HG03565 (cell line): ENCODE results near the gene SCGB3A1.

Experiments used
- ATAC-seq: cut with Tn5 transposase; IDR thresholded peaks from one replicate; pipeline ENCODE4 v1.9.1; 2021; ENCODE audit warnings: mild to moderate bottlenecking, moderate library complexity; ENCODE audit not compliant: unreplicated experiment

The SCGB3A1 gene

DNA sequence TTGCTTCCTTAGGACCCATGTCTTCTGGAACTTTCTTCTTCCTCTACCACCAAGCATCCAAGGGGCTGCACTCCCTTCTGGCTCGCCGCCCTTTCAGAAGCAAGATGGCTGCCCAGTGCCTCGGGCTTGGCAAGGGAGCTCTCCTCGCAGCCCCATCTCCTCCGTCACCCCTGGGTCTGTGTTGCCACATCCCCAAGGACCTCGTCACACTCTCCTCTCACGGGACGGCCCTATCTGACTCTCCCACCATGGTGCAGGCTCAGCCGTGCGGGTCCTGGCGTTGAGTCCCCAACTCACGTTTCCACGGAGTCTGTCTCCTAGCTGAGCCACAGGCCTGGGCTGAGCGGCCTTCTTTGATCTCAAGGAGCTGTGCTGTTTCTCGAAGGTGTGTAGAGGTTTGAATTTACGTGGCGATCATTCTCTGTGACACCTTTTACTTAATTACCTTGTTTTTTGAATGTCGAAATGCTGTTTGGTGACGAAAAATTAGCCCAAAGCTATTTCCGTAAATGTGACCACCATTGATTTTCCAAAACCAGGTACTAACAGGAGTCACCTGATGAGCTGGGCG is 15.0 kb upstream of the SCGB3A1 start:
- no peak for ATAC-seq

DNA sequence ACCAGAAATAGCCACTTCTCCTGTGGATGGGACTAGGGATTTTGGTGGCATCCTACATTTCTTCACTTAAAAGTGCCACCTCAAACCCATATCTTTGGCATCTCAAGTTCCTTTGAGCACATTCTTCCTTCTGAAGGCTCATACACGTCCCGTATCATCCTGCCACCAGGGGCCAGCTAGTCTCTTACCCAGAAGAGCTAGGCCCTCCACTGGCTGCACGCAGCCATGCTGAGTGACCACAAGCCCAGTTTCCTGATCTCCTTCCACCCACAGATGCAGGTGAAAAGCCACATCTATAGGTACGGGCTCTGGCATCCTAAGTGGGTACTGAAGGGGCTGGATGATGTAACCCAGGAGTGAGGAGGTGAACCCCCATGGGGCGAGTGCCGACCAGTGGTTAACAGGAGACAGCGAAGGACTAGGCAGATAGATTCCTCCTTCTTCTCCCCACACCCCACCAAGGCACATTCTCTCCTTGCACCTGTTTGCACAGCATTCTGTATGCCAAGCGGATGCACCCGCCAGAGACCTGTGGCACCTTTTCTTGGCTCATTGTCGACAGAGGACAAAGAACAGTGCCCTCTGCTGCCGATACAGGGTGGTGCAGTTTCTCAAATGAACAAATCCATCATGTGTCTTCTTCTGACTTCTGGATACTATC is 14.4 kb upstream of the SCGB3A1 start:
- ATAC-seq, result no peak

DNA sequence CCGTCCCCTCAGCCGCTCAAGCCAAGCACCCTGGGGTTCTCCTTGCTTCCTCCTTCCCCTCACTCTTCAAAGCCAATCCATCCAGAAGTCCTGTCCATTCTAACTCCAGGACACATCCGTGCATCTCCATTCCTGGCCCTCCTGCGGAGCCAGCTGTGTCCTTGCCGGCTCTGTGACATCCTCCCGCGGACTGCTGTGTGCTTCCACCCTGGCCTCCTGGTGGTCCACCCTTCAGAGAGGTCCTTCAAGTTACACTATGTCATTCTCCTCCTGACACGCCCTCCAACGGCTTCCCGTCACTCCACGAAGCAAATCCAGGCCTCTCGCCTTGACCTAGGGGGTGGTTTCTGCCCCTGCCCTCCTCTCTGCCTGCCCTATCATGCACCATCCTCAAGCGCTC is 13.0 kb upstream of the SCGB3A1 start:
- no peak for ATAC-seq

DNA sequence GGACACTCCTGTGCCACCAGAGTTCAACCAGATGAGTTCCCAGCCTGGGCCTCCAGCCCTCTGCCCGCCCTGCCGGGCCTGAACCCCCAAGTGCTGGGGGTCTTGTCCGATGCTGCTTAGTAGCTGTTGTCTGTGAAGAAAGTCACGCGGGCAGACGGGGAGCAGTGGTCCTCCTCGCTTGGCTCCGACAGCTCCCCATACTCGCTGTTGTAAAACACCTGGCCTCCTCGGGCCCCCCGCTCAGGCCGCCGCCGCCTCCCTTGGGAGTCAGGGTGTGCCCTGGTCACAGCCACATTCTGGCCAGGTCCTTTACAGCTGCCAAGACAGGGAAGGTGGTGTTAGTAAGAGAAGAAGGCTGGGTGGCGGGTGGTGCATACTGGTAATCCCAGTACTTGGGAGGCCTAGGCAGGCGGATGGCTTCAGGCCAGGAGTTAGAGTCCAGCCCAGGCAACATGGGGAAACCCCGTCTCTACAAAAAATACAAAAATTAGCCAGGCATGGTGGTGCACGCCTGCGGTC is 11.8 kb upstream of the SCGB3A1 start:
- ATAC-seq, result no peak

DNA sequence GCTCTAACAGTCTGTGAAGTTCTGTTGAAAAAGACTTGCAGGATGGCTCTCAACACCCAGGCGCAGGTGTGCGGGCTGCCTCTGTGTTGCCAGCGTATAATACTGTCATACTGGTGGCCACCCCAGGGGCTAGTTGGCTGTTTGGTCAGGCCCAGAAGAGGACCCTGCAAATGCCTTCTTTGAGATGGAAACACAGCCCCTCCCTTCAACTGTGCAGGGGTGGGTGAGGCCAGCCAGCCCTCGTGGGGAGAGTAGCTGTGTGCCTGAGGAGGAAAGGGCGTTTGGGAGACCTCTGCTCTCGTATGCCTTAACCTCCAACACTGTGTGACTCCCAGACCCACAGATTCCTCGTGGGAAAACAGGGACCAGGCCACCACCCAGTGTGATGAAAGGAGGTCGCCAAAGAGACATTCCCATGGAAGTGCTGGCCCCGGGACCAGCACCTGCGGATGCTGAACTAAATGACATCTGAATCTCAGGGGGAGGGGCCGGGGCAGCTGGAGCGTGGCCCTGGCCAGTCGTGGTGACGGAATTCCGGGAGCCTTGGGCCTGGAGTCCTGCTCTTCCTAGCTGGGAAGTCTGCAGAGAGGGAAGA is 11.3 kb upstream of the SCGB3A1 start:
- no peak for ATAC-seq

DNA sequence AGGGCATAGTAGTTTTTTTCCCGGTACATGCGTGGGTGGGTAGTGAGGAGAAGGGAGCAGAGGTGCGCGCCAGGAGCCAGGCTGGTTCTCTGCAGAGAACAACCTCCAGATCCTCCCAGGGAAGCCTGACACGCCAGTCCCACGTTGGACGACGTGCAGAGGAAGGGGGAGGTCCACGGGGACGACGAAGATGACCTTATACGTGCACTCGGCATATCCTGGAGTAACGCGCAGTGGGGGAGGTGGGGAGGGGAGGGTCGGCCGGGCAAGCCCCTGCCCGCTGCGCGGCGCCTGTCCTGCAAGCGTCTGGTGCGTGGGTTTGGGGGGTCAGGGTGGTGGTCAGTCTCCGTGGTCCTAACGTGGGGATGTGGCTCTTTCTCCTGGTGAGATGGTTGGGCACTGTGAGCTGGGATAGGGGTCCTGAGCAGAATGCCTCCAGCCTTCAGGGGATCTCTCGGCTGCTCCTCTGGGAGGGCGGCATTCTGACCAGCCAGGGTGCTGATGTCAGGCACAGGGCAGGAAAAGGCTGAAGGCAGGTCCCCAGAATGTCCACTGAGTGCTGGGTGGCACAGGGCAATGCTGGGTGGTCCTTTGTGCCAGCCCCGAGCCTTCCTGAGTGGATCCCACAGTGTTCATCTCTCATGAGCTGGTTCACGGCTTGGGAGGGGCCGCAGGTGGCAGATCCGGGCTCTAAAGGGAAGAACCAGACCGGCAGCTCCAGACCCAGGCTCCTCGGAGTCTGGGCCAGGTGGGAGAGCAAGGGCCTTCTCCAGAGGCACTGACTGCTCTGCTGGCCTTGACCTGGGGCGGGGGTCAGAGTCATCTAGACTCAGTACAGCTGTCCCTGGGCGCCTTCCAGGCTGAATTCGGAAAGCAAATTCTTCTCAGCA is 10.5 kb upstream of the SCGB3A1 start:
- no peak for ATAC-seq

DNA sequence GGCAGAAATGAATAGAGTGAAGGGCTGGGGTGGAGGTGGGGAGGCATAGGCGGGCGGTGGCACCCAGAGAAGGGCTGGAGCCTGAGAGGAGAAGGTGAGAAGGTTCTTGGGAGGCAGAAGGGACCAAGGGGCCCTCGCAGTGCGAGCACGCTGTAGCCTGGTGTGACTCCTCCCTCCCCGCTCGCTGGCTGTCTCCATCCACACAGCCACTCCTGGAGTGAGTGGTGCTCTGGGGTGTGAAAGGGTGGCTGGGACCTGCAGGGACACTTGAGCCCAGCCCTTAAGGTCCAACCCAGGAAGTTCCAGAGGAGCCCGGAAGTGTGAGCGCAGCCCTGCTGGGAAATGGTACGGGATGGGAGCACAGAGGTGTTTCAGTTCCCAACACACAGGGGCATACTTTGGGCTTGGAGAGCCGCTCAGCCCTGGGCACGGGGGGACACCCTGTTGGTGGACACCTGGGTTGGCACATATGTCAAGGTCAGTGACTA is 9.3 kb upstream of the SCGB3A1 start:
- no peak for ATAC-seq

DNA sequence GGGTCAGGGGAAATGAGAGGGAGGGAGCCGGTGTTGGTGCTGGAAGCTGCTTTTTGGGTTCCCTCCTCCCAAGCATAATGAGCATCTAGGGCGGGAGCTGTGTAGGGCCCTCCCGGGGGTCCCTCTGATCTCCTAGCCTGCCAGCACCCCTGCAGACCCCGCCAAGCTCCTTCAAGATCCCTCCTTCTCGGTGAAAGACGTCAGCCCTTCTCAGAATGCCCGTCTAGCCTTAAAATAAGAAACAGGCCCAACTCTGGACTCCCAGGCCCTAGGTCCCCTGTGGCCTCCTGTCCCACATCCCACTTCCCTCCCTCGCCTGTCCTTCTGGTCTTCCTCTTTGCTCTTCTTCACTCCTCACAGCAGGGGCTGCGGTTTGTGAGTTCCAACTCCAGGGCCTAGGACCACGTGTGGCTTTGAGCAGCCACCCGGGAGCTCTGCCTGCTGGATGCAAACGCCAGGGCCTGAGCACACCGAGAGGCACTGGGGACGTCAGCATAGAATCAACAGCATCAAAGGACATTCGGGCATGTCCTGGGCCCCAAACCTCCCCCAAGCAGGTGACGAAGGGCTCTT is 8.8 kb upstream of the SCGB3A1 start:
- ATAC-seq, result no peak

DNA sequence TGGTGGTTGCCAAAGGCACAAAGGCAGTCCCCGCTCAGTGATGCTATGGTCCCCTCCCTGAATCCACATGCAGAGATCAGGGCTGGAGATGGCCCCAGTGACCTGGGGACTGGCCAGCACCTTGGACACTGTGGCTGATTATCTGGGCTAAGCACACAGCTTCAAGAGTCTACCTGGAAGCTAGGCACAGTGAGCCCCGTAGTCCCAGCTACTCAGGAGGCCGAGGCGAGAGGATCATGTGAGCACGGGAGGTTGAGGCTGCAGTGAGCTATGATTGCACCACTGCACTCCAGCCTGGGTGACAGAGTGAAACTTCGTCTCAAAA is 8.3 kb upstream of the SCGB3A1 start:
- ATAC-seq, result no peak

DNA sequence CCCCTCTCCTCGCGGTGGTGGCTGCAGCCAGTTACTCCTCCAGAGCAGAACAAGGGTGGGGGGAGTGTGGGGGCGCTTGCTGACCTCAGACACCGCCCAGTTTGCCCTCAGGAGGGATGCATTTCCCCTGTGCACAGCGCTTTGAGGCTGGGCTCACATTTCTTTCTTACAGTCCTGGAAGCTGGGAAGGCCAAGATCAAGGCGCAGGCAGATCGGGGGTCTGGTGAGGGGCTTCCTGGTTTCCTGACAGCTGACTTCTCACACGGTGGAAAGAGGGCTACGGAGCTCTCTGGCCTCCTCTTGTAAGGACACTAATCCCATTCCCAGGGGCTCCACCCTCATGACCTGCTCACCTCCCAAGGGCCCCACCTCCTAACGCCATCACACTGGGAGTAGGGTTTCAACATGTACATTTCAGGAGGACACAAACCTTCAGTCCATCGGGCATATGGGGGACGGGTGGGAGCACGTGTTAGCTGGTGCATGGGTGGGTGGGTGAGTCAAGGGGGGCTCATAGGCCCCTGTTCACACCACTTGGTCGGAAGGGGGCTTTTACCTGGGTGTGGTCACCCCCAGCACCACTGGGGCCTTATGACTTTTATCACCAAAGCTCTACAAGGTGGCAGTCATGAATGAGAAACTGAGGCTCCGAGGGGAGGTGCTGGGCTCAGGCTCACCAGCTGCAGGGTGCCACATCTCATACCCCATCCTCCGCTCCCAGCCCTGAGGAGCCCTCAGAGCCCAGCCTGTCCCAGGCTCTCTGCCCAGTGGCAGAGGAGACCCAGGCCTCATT is 7.7 kb upstream of the SCGB3A1 start:
- ATAC-seq, result no peak

DNA sequence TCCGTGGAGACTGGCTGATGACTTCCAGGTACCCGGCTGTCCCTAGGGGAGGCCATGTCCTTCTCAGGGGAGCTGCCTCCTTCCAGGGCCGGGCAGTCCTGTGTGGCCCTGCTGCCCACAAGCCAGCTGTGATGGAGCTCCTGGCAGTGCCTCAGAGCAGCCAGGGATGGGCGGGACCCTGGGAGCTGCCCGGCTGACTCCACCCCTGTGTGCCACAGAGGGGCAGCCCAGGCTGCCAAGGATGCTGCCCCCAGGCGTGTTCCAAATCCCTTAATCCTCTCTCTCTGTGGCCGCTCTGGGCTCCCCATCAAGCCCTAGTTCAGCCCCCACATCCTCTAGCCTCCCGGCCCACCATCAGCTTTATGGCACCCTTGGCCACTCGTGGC is 7.0 kb upstream of the SCGB3A1 start:
- no peak for ATAC-seq

DNA sequence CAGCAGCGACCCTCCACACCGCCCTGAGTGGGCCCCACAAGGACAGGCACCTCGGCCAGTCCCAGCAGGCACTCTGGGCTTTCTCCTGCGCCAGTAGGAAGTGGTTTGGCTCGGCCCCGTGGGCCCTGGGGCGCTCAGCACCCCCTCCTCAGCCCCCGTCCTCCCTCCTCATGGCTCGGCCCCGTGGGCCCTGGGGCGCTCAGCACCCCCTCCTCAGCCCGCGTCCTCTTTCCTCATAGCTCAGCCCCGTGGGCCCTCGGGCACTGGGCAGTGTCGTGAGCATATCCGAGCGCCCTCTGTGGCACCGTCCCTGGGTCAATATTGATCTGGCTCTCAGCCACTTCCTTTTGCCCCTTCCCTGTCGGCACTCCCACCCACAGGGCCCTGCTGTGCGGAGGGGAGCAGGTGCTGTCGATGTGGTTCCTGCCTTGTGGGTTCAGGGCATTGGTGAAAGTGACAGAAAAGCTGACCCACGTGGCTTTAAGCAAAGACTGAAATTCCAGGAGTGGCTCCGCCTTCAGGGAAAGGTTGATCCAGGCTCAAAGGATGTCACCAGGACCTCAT is 5.5 kb upstream of the SCGB3A1 start:
- no peak for ATAC-seq

DNA sequence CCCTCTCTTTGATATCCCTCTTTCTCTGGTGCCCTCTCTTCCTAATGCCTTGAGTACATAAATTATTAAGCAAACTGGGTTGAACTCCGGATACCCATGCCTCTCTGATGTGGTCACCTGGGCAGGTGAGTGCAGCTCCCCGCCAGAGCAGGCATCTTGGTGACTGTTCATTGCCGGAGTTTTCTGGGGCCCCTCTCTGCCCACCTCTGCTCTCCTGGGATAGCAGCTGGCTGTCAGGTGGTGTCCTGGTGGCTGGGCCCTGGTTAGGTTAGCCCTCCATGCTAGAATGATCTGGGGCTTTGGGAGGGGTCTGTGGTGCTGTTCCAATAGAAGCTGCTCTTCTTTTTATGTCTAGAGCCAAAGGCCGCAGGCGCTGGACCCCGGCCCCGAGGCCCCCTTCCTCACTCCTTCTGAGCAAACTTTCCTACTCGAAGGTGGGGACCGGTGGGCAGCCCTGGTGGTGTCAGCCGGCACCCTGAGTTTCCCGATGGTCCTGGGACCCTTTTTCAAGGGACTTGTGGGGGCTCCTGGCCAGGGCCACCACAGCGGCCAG is 4.9 kb upstream of the SCGB3A1 start:
- ATAC-seq, result no peak

DNA sequence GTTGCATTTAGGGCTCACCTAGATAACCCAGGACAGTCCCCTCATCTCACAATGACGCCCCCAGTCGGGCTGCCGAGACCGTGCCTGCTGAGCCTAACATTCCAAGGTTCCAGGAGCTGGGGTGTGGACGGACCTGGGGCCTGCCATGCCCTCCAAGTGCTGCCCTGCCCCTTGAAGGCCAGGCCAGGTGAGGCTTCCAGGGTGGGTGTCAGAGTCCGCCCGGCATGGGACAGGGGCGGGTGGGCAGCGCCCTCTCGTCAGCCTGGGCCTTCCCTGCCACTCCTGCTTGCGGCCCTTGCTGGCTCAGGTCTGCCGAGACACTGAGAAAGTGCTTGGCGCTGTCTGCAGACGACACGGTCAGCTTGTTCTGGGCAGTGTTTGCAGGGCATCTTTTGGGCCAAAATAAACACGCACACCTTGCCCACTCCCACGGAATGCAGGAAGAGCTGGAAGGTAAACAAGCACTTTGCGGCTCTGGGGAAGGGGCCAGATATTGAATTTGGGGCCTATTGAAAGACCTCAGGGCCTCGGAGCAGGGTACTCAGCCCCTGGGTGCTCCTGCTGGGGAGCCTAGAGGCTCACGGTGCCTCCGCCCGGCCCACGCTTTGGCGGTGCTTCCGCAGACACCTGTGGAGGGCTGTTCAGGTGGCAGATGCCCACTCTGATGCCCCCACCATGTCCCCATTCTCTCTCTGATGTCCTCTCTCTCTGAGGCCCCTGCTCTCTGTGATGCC is 4.2 kb upstream of the SCGB3A1 start:
- ATAC-seq, result no peak

DNA sequence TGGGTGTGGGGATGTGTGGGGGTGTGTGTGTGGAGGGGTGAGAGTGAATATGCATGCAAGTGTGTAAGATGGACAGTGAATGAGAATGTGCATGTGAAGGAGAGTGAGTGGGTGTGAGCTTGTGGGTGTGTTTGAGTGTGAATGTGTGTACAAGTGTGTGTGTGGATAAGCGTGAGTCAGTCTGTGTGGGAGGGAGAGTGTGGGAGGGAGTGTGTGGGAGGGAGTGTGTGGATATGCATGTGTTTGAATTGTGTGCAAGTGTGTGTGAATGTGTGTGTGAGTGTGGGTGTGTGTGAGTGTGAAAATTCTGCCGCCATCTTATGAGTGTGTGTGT is 3.7 kb upstream of the SCGB3A1 start:
- no peak for ATAC-seq

DNA sequence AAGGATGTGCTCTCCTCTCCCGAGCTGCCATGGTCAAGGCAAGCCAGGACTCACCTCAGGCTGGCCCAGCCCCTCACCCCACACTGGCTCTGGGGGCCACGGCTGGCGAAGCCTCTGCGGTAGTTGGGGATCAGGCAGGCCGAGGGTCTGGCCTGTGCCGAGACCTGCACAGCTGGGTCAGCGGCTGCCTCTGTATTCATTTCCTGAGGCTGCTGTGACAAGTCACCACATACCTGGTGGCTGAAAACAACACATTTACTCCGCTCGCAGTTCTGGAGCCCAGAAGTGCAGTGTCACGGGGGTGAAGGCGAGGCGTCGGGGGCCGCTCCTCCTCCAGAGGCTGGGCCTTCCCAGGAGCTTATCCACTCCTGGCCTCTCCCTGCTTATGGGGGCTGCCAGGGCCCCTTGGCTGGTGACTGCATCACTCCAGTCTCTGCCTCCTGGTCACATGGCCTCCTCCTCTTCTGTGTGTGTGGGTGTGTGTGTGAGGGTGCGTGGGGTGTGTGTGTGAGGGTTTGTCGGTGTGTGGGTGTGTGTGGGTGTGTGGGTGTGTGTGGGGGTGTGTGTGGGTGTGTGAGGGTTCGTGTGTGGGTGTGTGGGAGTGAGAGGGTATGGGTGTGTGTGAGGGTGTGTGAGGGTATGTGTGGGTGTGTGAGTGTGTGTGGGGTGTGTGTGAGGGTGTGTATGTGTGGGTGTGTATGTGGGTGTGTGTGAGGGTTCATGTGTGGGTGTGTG is 3.2 kb upstream of the SCGB3A1 start:
- no peak for ATAC-seq

DNA sequence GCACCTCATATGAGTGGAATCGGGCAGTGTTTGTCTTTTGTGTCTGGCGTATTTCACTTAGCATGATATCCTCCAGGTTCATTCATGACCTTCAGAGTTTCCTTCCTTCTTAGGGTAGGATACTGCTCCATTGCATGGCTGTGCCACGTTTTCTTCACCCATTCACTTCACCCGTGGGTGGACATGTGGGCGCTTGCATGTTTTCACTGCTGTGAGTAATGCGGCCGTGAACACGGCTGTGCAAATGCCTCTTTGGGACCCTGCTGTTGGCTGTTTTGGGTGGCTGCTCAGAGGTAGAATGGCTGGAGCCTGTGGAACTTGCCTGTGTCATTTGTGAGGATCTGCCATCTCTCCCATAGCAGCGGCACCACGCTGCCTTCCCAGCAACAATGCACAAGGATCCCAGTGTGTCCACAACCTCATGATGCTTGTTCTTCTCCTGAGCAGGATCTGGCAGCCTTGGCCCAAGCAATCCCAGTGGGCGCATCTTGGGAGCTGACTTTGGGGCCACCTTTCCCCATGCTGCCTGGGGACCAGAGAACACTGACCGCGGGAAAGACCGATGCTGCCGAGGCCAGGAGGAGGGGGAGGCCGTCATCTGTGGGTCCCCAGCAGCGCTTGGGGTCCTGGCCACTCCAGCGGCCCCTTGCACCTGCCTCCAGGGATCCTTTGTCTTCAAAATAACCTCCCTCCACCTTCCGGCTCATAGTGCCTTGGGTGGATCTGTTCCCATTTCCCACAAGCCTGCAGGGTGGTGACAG is 2.3 kb upstream of the SCGB3A1 start:
- ATAC-seq, result no peak

DNA sequence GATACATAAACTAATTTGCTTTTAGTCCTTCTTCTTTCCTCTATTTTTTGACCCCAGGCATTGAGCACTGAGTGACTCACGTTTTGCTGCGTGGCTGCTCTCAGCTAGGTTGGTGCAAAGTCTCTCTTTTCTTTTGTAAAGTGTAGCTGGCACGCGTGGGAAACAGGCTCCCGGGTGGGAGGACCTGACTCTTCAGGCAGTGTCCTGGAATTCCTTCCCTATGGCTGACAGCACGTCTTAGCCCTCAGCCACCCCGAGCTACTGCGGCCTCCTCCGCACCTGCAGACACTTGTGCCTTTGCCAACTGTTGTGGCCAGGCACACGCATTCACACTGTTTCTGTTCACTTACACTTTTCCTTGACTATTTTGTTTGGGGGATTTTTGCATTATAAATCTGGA is 877 bp upstream of the SCGB3A1 start:
- no peak for ATAC-seq
